Loucy (cell line): ENCODE results near the gene GVQW3.

Experiments used
- H2AFZ ChIP-seq: fragments of 200-600 bp; sonication (generic); 2 replicates; pipeline ENCODE4 v1.6.0; 2016; ENCODE audit warnings: antibody characterized with exemption, mild to moderate bottlenecking, low read length, moderate library complexity
- H3F3A ChIP-seq: fragments of 200-600 bp; 2 replicates; pipeline ENCODE4 v1.6.0; 2016; ENCODE audit warnings: antibody characterized with exemption, low read depth, mild to moderate bottlenecking
- H3K27me3 ChIP-seq: fragments of 200-600 bp; sonication (generic); 2 replicates; pipeline ENCODE4 v1.6.1; 2014; ENCODE audit warnings: low read length, mild to moderate bottlenecking; ENCODE audit not compliant: insufficient read depth, poor library complexity, severe bottlenecking
- H3K36me3 ChIP-seq: fragments of 200-600 bp; sonication (generic); 2 replicates; pipeline ENCODE4 v1.6.1; 2016; ENCODE audit warnings: low read length; ENCODE audit not compliant: insufficient read depth
- H3K4me1 ChIP-seq: fragments of 200-600 bp; sonication (generic); 2 replicates; pipeline ENCODE4 v1.5.1; 2014; ENCODE audit warnings: low read length, mild to moderate bottlenecking; ENCODE audit not compliant: insufficient read depth, poor library complexity, severe bottlenecking
- H3K4me2 ChIP-seq: fragments of 200-600 bp; sonication (generic); 2 replicates; pipeline ENCODE4 v1.6.0; 2014; ENCODE audit warnings: antibody characterized with exemption, low read length, low read depth, mild to moderate bottlenecking; ENCODE audit not compliant: poor library complexity, severe bottlenecking
- H3K4me3 ChIP-seq: fragments of 200-600 bp; sonication (generic); 2 replicates; pipeline ENCODE4 v1.5.1; 2014; ENCODE audit warnings: low read length, mild to moderate bottlenecking, mixed read lengths; ENCODE audit not compliant: poor library complexity, severe bottlenecking
- H3K79me2 ChIP-seq: fragments of 200-600 bp; sonication (generic); 2 replicates; pipeline ENCODE4 v1.6.1; 2014; ENCODE audit warnings: low read length; ENCODE audit not compliant: insufficient read depth
- H3K9ac ChIP-seq: fragments of 200-600 bp; sonication (generic); 2 replicates; pipeline ENCODE4 v1.6.0; 2014; ENCODE audit warnings: mild to moderate bottlenecking, low read depth, low read length, moderate library complexity; ENCODE audit not compliant: poor library complexity, severe bottlenecking
- H3K9me2 ChIP-seq: fragments of 200-600 bp; sonication (generic); replicated peaks from 2 replicates; pipeline ENCODE4 v1.6.1; 2016; ENCODE audit warnings: low read depth, low read length, mixed read lengths
- H3K9me3 ChIP-seq: fragments of 200-600 bp; sonication (generic); 2 replicates; pipeline ENCODE4 v1.6.1; 2014; ENCODE audit warnings: mild to moderate bottlenecking, antibody characterized with exemption, low read length, low read depth; ENCODE audit not compliant: insufficient read depth
- H4K20me1 ChIP-seq: fragments of 200-600 bp; sonication (generic); 2 replicates; pipeline ENCODE4 v1.6.0; 2014; ENCODE audit warnings: antibody characterized with exemption, low read length, mild to moderate bottlenecking; ENCODE audit not compliant: insufficient read depth, poor library complexity, severe bottlenecking
- CTCF ChIP-seq: fragments of 200-600 bp; sonication (generic); conservative IDR thresholded peaks from 2 replicates; pipeline ENCODE4 v1.5.1; 2014; ENCODE audit warnings: mild to moderate bottlenecking, antibody characterized with exemption, low read length
- EZH2phosphoT487 ChIP-seq: fragments of 200-600 bp; IDR thresholded peaks from 2 replicates; pipeline ENCODE4 v1.6.1; 2018; ENCODE audit warnings: antibody characterized with exemption, mild to moderate bottlenecking, moderate library complexity, borderline replicate concordance

Gene GVQW3

DNA sequence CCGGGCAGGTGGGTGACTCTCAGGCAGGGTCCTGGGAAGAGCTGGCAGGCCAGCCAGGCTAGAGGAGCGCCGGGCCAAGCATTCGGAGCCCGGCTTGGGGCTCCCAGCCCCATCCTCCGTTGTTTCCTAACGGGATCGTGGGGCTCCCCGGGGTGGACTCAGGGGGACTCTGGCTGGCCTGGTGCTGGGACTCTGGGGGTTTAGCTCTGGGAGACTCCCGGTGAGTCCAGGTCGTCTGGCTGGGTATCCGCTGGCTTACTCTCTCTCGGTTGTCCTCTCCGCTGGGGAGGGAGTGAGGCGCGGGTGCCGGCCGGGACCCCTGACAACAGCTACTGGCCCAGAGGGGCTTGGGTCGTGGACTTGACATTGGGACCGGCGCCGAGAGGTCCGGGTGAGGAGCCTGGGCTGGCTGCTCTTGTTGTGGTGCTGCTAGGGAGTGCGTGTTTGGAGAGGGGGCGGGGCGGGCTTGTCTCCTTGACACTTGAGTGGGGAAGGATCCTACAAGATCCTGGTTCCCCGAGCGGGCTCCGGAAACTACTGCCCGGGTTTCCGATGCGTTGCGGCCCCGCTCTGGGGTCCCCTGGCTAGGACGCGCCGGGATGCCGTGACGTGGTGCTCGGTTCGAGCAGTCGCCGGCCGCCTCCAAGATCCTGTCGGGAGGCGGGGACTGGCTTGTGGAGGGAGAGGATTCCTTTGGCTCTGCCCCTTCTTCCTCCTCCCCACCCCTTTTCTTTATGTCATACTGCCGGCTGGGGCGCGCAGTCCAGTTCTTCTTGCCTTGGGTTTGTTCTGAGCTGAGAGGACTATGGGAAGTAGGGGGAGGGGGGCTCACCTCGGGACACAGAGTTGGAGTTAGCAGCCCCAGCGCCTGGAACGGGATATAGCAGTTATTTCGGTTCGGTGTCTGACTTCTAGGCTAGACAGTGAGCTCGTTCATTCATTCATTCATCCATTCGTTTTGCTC is 64.3 kb downstream of the GVQW3 start:
- Histone ChIP-seq H3F3A (no peaks in the 10 kb centered on the region), H4K20me1 (peaks cover 32% of the 10 kb centered on the region), H3K27me3 (no peaks in the 10 kb centered on the region), H2AFZ (peak overlapping the region; percentile 92), H3K4me1 (peaks cover 45% of the 10 kb centered on the region), H3K9ac (peak overlapping the region; percentile 96), H3K4me2 (peak overlapping the region; percentile 76), H3K9me3 (no peaks in the 10 kb centered on the region), H3K36me3 (no peaks in the 10 kb centered on the region), H3K9me2 (no peaks in the 10 kb centered on the region), H3K4me3 (peak overlapping the region; percentile 92), H3K79me2 (peaks cover 77% of the 10 kb centered on the region)
- TF ChIP-seq CTCF (no peak), EZH2phosphoT487 (no peak)

DNA sequence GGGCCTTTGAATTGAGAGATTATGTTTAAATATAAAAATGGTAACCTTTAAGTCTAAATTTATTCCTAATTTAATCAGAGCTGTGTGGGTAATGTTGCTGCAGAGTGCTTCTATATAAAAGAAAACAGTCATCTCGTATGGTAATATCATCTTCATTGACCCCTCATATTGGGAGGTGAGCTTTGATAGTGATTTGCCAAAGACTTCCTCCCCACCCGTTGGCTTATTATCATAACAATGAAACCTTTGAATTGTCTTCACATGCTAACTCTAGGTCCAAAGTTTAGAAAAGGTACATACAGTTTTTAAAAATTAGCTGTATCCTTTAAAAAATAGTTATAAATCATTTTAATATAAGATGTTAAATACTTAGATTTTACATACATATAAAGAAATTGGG is 67.4 kb downstream of the GVQW3 start:
- Histone ChIP-seq H3K4me1 (peaks cover 38% of the 10 kb centered on the region), H2AFZ (no peak overlapping the region), H3K4me2 (peak overlapping the region; percentile 76), H3F3A (no peaks in the 10 kb centered on the region), H3K27me3 (no peaks in the 10 kb centered on the region), H3K9me2 (no peaks in the 10 kb centered on the region), H3K36me3 (peaks cover 17% of the 10 kb centered on the region; the same call in 1 of the 2 replicates), H3K79me2 (peaks cover 72% of the 10 kb centered on the region), H4K20me1 (peaks cover 32% of the 10 kb centered on the region), H3K9me3 (no peaks in the 10 kb centered on the region), H3K4me3 (no peak overlapping the region), H3K9ac (no peak overlapping the region)
- TF ChIP-seq CTCF = no peak
- no peak for TF ChIP-seq EZH2phosphoT487

- no peaks in the 10 kb centered on the region for H3K27me3 ChIP-seq
- H3K4me2 ChIP-seq = no peak overlapping the region
- H3K36me3 ChIP-seq = peaks cover 32% of the 10 kb centered on the region; the same call in 1 of the 2 replicates
- H2AFZ ChIP-seq = no peak overlapping the region
- H3K9me2 ChIP-seq = no peaks in the 10 kb centered on the region
- H3K9me3 ChIP-seq = no peaks in the 10 kb centered on the region
- no peak overlapping the region for H3K4me3 ChIP-seq
- TF ChIP-seq EZH2phosphoT487 (no peak), CTCF (no peak)
- H3K9ac ChIP-seq = no peak overlapping the region
- H3K4me1 ChIP-seq = peaks cover 18% of the 10 kb centered on the region
- H3K79me2 ChIP-seq = peaks cover 32% of the 10 kb centered on the region
- peaks cover 7% of the 10 kb centered on the region for H4K20me1 ChIP-seq
- no peaks in the 10 kb centered on the region for H3F3A ChIP-seq
Observed at GRCh38 chr11:76453248-76453647, 72.1 kb downstream of the GVQW3 start.
